Gastrocnemius medialis (tissue), 4 donors: ENCODE measurements around the gene CD33. TPM values are rescaled to one million over a fixed set of nuclear protein-coding genes. Genes with fewer than 3 reads are reported as not detected.

Experiments
- ATAC-seq, 2 donors: fragments of 150-250 bp; one replicate each; pipeline ENCODE4 v1.9.1; 2016
- DNase-seq, 2 donors: peaks; one replicate each; pipeline ENCODE4 v3.0.0-alpha.2; 2019
- H3K27ac ChIP-seq, 4 donors: fragments of 200-600 bp; sonication (generic); 1 replicate in 1 of 4; 2 replicates in 3 of 4; pipeline ENCODE4 v1.5.1; 2016 to 2018; ENCODE audit warnings: mild to moderate bottlenecking in 2 of 4, moderate library complexity in 1 of 4
- H3K27me3 ChIP-seq, 3 donors: fragments of 200-600 bp; sonication (generic) in 2 of 3; 1 replicate in 1 of 3; 2 replicates in 2 of 3; pipeline versions ENCODE4 v1.5.1 to v1.6.0; 2016 to 2019; ENCODE audit warnings: mild to moderate bottlenecking in 1 of 3, moderate library complexity in 1 of 3
- H3K36me3 ChIP-seq, 2 donors: fragments of 200-600 bp; sonication (generic) in 1 of 2; one replicate each; pipeline ENCODE4 v1.5.1; 2017 to 2018
- H3K4me1 ChIP-seq, 2 donors: fragments of 200-600 bp; sonication (generic) in 1 of 2; one replicate each; pipeline ENCODE4 v1.5.1; 2016 to 2017; ENCODE audit warnings: mild to moderate bottlenecking in 2 of 2
- H3K4me3 ChIP-seq, 4 donors: fragments of 200-600 bp; sonication (generic) in 3 of 4; 1 replicate in 1 of 4; 2 replicates in 3 of 4; pipeline ENCODE4 v1.5.1; 2016 to 2019; ENCODE audit warnings: mild to moderate bottlenecking in 2 of 4
- H3K9me3 ChIP-seq, 3 donors: fragments of 200-600 bp; sonication (generic) in 2 of 3; 1 replicate in 1 of 3; 2 replicates in 2 of 3; pipeline ENCODE4 v1.5.1; 2016 to 2019
- POLR2A ChIP-seq, 2 donors: fragments of 450-650 bp; IDR thresholded peaks; one replicate each; pipeline ENCODE4 v1.6.1; 2017; ENCODE audit warnings: antibody characterized with exemption in 2 of 2, mild to moderate bottlenecking in 2 of 2, moderate library complexity in 2 of 2
- in situ Hi-C, 4 donors: fragments of 200-750 bp; cut with MboI; loops; one replicate each; pipeline versions ENCODE4 v1.15.0 to v1.8.0; 2017; ENCODE audit warnings: low sequenced_read_pairs in 4 of 4
- intact Hi-C: fragments of 100-400 bp; cut with DNase I; formaldehyde crosslinking; loops from one replicate; pipeline ENCODE4 v1.15.1; 2023; ENCODE audit warnings: low total_unique reads
- total RNA-seq, 4 donors: library from RNA; depleted of rRNA; stranded (reverse); fragments of >200 nt; gene quantifications; one replicate each; pipeline versions ENCODE4 v1.1.0 to v1.2.3, GENCODE V29; 2016
- TF ChIP-seq, protein P1 (sequence below), 5 experiments: fragments of 450-650 bp in 3 of 5; fragments of 200-600 bp in 2 of 5; sonication (generic) in 2 of 5; IDR thresholded peaks in 4 of 5; conservative IDR thresholded peaks in 1 of 5; 1 replicate in 4 of 5; 2 replicates in 1 of 5; pipeline ENCODE4 v1.5.1; 2016 to 2019; ENCODE audit warnings: antibody characterized with exemption in 5 of 5, mild to moderate bottlenecking in 3 of 5, moderate library complexity in 3 of 5

Gene CD33
- total RNA-seq, 4 donors from 2014 or later: 0.71 to 2.3 (median 2.1) TPM; not detected in 1

DNA sequence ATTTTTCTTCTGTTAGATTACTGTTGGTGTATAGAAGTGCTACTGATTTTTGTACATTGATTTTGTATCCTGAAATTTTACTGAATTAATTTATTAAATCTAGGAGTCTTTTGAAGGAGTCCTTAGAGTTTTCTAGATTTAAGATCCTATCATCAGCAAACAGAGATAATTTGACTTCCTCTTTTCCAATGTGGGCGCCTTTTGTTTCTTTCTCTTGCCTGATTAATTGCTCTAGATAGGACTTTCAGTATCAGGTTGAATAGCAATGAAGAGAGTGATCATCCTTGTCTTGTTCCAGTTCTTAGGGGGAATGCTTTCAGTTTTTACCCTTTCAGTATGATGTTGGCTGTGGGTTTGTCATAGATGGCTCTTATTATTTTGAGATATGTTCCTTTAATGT is 5.6 kb upstream of the CD33 start:
- ATAC-seq (no peak), DNase-seq (no peak)
- Histone ChIP-seq H3K4me1 (no peaks in the 10 kb centered on the region), H3K4me3 (no peak overlapping the region), H3K27ac (no peak overlapping the region), H3K9me3 (no peaks in the 10 kb centered on the region), H3K27me3 (no peaks in the 10 kb centered on the region), H3K36me3 (no peaks in the 10 kb centered on the region)
- intact Hi-C loops (no loop called here), in situ Hi-C loops (no loop called here)
- TF ChIP-seq, protein P1, sequence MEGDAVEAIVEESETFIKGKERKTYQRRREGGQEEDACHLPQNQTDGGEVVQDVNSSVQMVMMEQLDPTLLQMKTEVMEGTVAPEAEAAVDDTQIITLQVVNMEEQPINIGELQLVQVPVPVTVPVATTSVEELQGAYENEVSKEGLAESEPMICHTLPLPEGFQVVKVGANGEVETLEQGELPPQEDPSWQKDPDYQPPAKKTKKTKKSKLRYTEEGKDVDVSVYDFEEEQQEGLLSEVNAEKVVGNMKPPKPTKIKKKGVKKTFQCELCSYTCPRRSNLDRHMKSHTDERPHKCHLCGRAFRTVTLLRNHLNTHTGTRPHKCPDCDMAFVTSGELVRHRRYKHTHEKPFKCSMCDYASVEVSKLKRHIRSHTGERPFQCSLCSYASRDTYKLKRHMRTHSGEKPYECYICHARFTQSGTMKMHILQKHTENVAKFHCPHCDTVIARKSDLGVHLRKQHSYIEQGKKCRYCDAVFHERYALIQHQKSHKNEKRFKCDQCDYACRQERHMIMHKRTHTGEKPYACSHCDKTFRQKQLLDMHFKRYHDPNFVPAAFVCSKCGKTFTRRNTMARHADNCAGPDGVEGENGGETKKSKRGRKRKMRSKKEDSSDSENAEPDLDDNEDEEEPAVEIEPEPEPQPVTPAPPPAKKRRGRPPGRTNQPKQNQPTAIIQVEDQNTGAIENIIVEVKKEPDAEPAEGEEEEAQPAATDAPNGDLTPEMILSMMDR (IDR thresholded peaks at IDR 0.05 in 4 of 5, conservative IDR thresholded peaks at IDR 0.05 in 1 of 5): no peak
- no peak for TF ChIP-seq POLR2A (IDR thresholded peaks at IDR 0.05)

GRCh38 chr19:51219971-51220370 is 4.9 kb upstream of the CD33 start:
- H3K9me3 ChIP-seq: no peaks in the 10 kb centered on the region
- intact Hi-C loops: no loop called here
- H3K4me3 ChIP-seq: no peak overlapping the region
- H3K27me3 ChIP-seq: no peaks in the 10 kb centered on the region
- no peaks in the 10 kb centered on the region for H3K4me1 ChIP-seq
- H3K27ac ChIP-seq: no peak overlapping the region
- in situ Hi-C loops: no loop called here
- DNase-seq (no peak), ATAC-seq (no peak)
- TF ChIP-seq, protein P1 (IDR thresholded peaks at IDR 0.05 in 4 of 5, conservative IDR thresholded peaks at IDR 0.05 in 1 of 5): no peak
- H3K36me3 ChIP-seq: no peaks in the 10 kb centered on the region

GRCh38 chr19:51220996-51221395 is 3.9 kb upstream of the CD33 start:
- H3K4me3 ChIP-seq: no peak overlapping the region
- no peak for TF ChIP-seq POLR2A (IDR thresholded peaks at IDR 0.05)
- TF ChIP-seq, protein P1 (IDR thresholded peaks at IDR 0.05 in 4 of 5, conservative IDR thresholded peaks at IDR 0.05 in 1 of 5): no peak
- DNase-seq (no peak), ATAC-seq (no peak)
- H3K36me3 ChIP-seq: no peaks in the 10 kb centered on the region
- intact Hi-C loops (no loop called here), in situ Hi-C loops (no loop called here)
- H3K9me3 ChIP-seq: no peaks in the 10 kb centered on the region
- no peaks in the 10 kb centered on the region for H3K4me1 ChIP-seq
- H3K27me3 ChIP-seq: no peaks in the 10 kb centered on the region
- H3K27ac ChIP-seq: no peak overlapping the region

- TF ChIP-seq, protein P1 (IDR thresholded peaks at IDR 0.05 in 4 of 5, conservative IDR thresholded peaks at IDR 0.05 in 1 of 5): no peak
- TF ChIP-seq POLR2A (IDR thresholded peaks at IDR 0.05): no peak
- ATAC-seq (no peak), DNase-seq (no peak)
- H3K27ac ChIP-seq: no peak overlapping the region
- H3K9me3 ChIP-seq: no peaks in the 10 kb centered on the region
- no peak overlapping the region for H3K4me3 ChIP-seq
- intact Hi-C loops (no loop called here), in situ Hi-C loops (no loop called here)
- no peaks in the 10 kb centered on the region for H3K4me1 ChIP-seq
- no peaks in the 10 kb centered on the region for H3K36me3 ChIP-seq
- no peaks in the 10 kb centered on the region for H3K27me3 ChIP-seq
Measured at GRCh38 chr19:51224163-51224641, 678 bp upstream of the CD33 start.

- Histone ChIP-seq H3K4me3 (no peak overlapping the region), H3K9me3 (no peaks in the 10 kb centered on the region), H3K36me3 (no peaks in the 10 kb centered on the region), H3K4me1 (no peaks in the 10 kb centered on the region), H3K27ac (no peak overlapping the region), H3K27me3 (no peaks in the 10 kb centered on the region)
- no peak for DNase-seq
- TF ChIP-seq POLR2A (IDR thresholded peaks at IDR 0.05): no peak
- TF ChIP-seq, protein P1 (IDR thresholded peaks at IDR 0.05 in 4 of 5, conservative IDR thresholded peaks at IDR 0.05 in 1 of 5): no peak
- no peak for ATAC-seq
- intact Hi-C loops: no loop called here
- in situ Hi-C loops: no loop called here
Measured at GRCh38 chr19:51226067-51226466, 1.2 kb downstream of the CD33 start.
